Smooth muscle cell (in vitro differentiated cells): ENCODE results near the gene KIAA1210. TPM values are rescaled to one million over a fixed set of nuclear protein-coding genes. Genes with fewer than 3 reads are reported as not detected.

Experiments
- DNase-seq: peaks from one replicate; lab custom pipeline; 2025; ENCODE audit not compliant: unreplicated experiment; lab: John Stamatoyannopoulos, UW
- H2AFZ ChIP-seq: fragments of 200-600 bp; sonication (generic); 2 replicates; pipeline ENCODE4 v1.6.0; 2016; ENCODE audit warnings: antibody characterized with exemption, low read depth, mild to moderate bottlenecking
- H3F3A ChIP-seq: fragments of 200-600 bp; sonication (generic); 2 replicates; pipeline ENCODE4 v1.6.0; 2017; ENCODE audit warnings: antibody characterized with exemption, low read depth
- H3K27ac ChIP-seq: fragments of 200-600 bp; sonication (generic); 2 replicates; pipeline ENCODE4 v1.5.1; 2016; ENCODE audit warnings: low read depth, mild to moderate bottlenecking
- H3K27me3 ChIP-seq: fragments of 200-600 bp; sonication (generic); 2 replicates; pipeline ENCODE4 v1.6.1; 2016; ENCODE audit warnings: low read depth, mild to moderate bottlenecking
- H3K36me3 ChIP-seq: fragments of 200-600 bp; sonication (generic); 2 replicates; pipeline ENCODE4 v1.5.1; 2016; ENCODE audit warnings: low read depth
- H3K4me1 ChIP-seq: fragments of 200-600 bp; sonication (generic); 2 replicates; pipeline ENCODE4 v1.5.1; 2016; ENCODE audit warnings: low read depth
- H3K4me2 ChIP-seq: fragments of 200-600 bp; sonication (generic); 2 replicates; pipeline ENCODE4 v1.6.0; 2016; ENCODE audit warnings: mild to moderate bottlenecking
- H3K4me3 ChIP-seq: fragments of 200-600 bp; sonication (generic); 2 replicates; pipeline ENCODE4 v1.5.1; 2016; ENCODE audit warnings: mild to moderate bottlenecking
- H3K79me2 ChIP-seq: fragments of 200-600 bp; sonication (generic); 2 replicates; pipeline ENCODE4 v1.6.0; 2016; ENCODE audit warnings: low read depth, mild to moderate bottlenecking
- H3K9ac ChIP-seq: fragments of 200-600 bp; sonication (generic); 2 replicates; pipeline ENCODE4 v1.6.0; 2016; ENCODE audit warnings: low read depth
- H3K9me3 ChIP-seq: fragments of 200-600 bp; sonication (generic); replicated peaks from 2 replicates; pipeline ENCODE4 v1.5.1; 2016; ENCODE audit warnings: low read depth
- H4K20me1 ChIP-seq: fragments of 200-600 bp; sonication (generic); 2 replicates; pipeline ENCODE4 v1.6.0; 2016; ENCODE audit warnings: low read depth
- CTCF ChIP-seq: fragments of 200-600 bp; sonication (generic); IDR thresholded peaks from 2 replicates; pipeline ENCODE4 v1.5.1; 2017; ENCODE audit warnings: borderline replicate concordance, mild to moderate bottlenecking, antibody characterized with exemption; ENCODE audit not compliant: insufficient read depth, poor library complexity, severe bottlenecking
- WGBS: methylation state at CpG from one replicate; pipeline ENCODE4 v1.1.7; 2016; ENCODE audit warnings: low lambda C conversion rate; 5-methylcytosine and 5-hydroxymethylcytosine counted together
- polyA plus RNA-seq: library from polyadenylated mRNA; unstranded; fragments of >200 nt; fragmentation: Nextera tagmentation; extraction: Ambion mirVana; gene quantifications from 2 replicates; pipeline ENCODE4 v1.2.1, GENCODE V29; 2016
- total RNA-seq: library from RNA; depleted of rRNA; stranded (reverse); fragments of >200 nt; gene quantifications from 2 replicates; pipeline ENCODE4 v1.2.3, GENCODE V29; 2014

Gene KIAA1210
- total and polyA plus RNA-seq, 2 experiments from 2014 or later: not detected

GRCh38 chrX:119134466-119134865 lies 6.9 kb upstream of the KIAA1210 start:
- Histone ChIP-seq H3K27me3 (no peaks in the 10 kb centered on the region), H4K20me1 (no peaks in the 10 kb centered on the region), H3K9ac (no peak overlapping the region), H3K4me3 (no peak overlapping the region), H3K4me1 (no peaks in the 10 kb centered on the region), H3K27ac (no peak overlapping the region), H2AFZ (no peak overlapping the region), H3K79me2 (no peaks in the 10 kb centered on the region), H3K9me3 (no peaks in the 10 kb centered on the region), H3F3A (no peaks in the 10 kb centered on the region), H3K4me2 (no peak overlapping the region), H3K36me3 (no peaks in the 10 kb centered on the region)
- WGBS: 53% methylated on average over 2 of the region's 2 CpGs
- DNase-seq: no peak
- TF ChIP-seq CTCF: no peak

GRCh38 chrX:119132961-119133360 lies 5.3 kb upstream of the KIAA1210 start:
- Histone ChIP-seq H3K4me1 (no peaks in the 10 kb centered on the region), H4K20me1 (no peaks in the 10 kb centered on the region), H3K27me3 (no peaks in the 10 kb centered on the region), H3K36me3 (no peaks in the 10 kb centered on the region), H2AFZ (no peak overlapping the region), H3K4me2 (no peak overlapping the region), H3K9ac (no peak overlapping the region), H3K9me3 (no peaks in the 10 kb centered on the region), H3K27ac (no peak overlapping the region), H3F3A (no peaks in the 10 kb centered on the region), H3K4me3 (no peak overlapping the region), H3K79me2 (no peaks in the 10 kb centered on the region)
- 83% methylated on average over 5 of the region's 5 CpGs for WGBS
- DNase-seq: no peak
- no peak for TF ChIP-seq CTCF

GRCh38 chrX:119132316-119132715 lies 4.7 kb upstream of the KIAA1210 start:
- DNase-seq: no peak
- no peaks in the 10 kb centered on the region for H3K9me3 ChIP-seq
- H3K4me2 ChIP-seq: no peak overlapping the region
- no peaks in the 10 kb centered on the region for H3F3A ChIP-seq
- H3K4me3 ChIP-seq: no peak overlapping the region
- H3K36me3 ChIP-seq: no peaks in the 10 kb centered on the region
- H2AFZ ChIP-seq: no peak overlapping the region
- no peaks in the 10 kb centered on the region for H3K79me2 ChIP-seq
- 42% methylated on average over 2 of the region's 2 CpGs for WGBS
- no peaks in the 10 kb centered on the region for H3K4me1 ChIP-seq
- TF ChIP-seq CTCF: no peak
- H4K20me1 ChIP-seq: no peaks in the 10 kb centered on the region
- no peak overlapping the region for H3K9ac ChIP-seq
- no peak overlapping the region for H3K27ac ChIP-seq
- no peaks in the 10 kb centered on the region for H3K27me3 ChIP-seq

- H3K27ac ChIP-seq: no peak overlapping the region
- no peak for TF ChIP-seq CTCF
- H4K20me1 ChIP-seq: no peaks in the 10 kb centered on the region
- 50% methylated on average over 2 of the region's 2 CpGs for WGBS
- H3K4me2 ChIP-seq: no peak overlapping the region
- no peaks in the 10 kb centered on the region for H3K79me2 ChIP-seq
- H3F3A ChIP-seq: no peaks in the 10 kb centered on the region
- H3K4me3 ChIP-seq: no peak overlapping the region
- H3K9ac ChIP-seq: no peak overlapping the region
- H3K36me3 ChIP-seq: no peaks in the 10 kb centered on the region
- H3K4me1 ChIP-seq: no peaks in the 10 kb centered on the region
- no peak overlapping the region for H2AFZ ChIP-seq
- no peaks in the 10 kb centered on the region for H3K27me3 ChIP-seq
- no peaks in the 10 kb centered on the region for H3K9me3 ChIP-seq
- DNase-seq: no peak
These were observed 3.3 kb upstream of the KIAA1210 start for GRCh38 chrX:119130911-119131310.
